Stimulated activated CD4-positive, alpha-beta T cell treated with anti-CD3 and anti-CD28 coated beads, Interleukin-2, amount 100 ng/mL, for 4 hours (primary cell): ENCODE measurements around the gene HOOK2.
A peak's percentile ranks its signal among the peaks of the same experiment; 100 is the strongest.
"Not testable (repeated sequence)": the region's sequence is repeated elsewhere in the genome, so short reads cannot be mapped to it uniquely, and the experiment has no call there.

Experiments used
- DNase-seq: peaks from one replicate; pipeline ENCODE4 v3.0.0-alpha.2; 2020; ENCODE audit warnings: low read depth

HOOK2 gene, protein sequence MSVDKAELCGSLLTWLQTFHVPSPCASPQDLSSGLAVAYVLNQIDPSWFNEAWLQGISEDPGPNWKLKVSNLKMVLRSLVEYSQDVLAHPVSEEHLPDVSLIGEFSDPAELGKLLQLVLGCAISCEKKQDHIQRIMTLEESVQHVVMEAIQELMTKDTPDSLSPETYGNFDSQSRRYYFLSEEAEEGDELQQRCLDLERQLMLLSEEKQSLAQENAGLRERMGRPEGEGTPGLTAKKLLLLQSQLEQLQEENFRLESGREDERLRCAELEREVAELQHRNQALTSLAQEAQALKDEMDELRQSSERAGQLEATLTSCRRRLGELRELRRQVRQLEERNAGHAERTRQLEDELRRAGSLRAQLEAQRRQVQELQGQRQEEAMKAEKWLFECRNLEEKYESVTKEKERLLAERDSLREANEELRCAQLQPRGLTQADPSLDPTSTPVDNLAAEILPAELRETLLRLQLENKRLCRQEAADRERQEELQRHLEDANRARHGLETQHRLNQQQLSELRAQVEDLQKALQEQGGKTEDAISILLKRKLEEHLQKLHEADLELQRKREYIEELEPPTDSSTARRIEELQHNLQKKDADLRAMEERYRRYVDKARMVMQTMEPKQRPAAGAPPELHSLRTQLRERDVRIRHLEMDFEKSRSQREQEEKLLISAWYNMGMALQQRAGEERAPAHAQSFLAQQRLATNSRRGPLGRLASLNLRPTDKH

DNA sequence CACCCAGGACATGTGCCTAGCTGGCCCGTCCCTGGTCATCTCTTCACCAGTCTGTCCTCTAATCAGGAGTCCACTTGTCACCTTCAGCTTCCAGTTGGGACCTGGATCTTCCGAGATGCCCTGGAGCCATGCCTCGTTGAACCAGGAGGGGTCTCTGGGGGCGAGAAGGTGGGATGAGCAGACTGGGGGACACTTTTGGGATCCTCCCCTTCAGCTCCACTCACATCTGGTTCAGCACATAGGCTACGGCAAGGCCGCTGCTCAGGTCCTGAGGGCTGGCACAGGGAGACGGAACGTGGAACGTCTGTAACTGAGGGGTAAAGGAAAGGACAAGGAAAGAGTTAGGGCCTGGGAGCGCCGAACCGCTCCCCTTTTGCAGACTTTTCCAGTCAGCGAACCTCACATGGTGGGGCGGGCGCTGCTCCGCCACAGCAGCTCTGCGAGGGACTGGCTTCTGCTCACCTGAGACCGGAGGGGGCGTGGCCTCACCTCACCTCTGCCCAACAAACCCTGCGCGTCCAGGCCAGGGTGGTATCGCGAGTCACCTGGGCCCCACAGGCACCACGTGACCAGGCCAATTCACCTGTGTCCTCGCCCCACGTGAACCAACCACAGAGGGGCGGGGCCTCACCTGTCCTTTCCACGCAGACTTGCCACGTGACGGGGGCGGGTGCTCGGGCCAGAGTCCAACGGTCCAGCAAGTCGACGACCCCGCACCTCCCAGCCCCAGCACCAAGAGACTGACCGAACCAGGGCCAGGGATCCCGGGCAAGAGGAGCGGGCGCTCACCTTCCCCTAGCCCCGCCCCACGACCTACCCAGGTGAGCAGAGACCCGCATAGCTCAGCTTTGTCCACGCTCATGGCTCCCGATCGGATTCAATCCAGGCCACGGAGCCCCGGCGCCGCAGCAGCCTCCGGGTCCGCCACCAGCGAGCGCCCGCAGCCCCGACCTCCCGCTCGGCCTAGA is at the start of gene HOOK2:
HOOK2 (minus strand) TSS at position 965 of the 968 bp plus-strand sequence; CDS start at position 862, 103 bp downstream.
- no peak for DNase-seq

DNA sequence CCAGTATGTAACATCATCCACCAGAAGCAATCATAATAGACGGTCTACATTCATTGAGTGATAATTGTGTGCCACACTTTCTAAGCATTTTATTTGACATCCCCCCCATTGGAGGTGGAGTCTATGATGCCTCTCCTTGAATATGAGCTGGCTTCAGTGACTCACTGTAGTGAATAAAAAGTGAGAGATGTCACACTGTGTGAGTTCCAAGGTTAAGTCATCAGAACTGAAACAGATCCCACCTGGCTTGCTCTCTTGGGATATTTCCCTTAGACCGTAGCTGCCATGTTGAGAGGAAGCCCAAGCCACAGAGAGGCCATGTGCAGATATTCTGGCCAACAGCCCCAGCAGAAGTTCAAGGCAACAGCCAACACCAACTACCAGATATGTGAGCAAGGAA is 46.4 kb upstream of the HOOK2 start:
- no peak for DNase-seq

DNA sequence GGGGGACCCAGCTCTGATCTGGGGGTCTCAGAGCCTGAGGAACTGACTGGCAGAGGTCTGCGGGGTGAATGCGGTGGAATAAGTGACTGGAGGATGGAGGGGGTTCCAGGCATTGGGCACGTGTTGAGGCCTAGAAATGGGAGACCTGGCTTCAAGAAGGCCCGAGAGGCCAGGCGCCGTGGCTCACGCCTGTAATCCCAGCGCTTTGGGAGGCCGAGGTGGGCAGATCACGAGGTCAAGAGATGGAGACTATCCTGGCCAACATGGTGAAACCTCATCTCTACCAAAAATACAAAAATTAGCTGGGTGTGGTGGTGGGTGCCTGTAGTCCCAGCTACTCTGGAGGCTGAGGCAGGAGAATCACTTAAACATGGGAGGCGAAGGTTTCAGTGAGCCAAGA is 42.5 kb upstream of the HOOK2 start:
- not testable (repeated sequence) for DNase-seq

DNA sequence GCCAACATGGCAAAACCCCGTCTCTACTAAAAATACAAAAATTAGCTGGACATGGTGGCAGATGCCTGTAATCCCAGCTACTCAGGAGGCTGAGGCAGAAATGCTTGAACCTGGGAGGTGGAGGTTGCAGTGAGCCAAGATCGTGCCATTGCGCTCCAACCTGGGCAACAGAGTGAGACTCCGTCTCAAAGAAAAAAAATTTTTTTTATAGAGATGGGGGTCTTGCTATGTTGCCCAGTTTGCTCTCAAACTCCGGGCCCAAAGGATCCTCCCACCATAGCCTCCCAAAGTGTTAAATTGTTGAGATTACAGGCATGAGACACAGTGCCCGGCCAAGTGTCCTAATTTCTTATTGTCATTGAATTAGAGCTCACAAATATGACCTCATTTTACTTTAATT is 41.8 kb upstream of the HOOK2 start:
- DNase-seq: not testable (repeated sequence)

DNA sequence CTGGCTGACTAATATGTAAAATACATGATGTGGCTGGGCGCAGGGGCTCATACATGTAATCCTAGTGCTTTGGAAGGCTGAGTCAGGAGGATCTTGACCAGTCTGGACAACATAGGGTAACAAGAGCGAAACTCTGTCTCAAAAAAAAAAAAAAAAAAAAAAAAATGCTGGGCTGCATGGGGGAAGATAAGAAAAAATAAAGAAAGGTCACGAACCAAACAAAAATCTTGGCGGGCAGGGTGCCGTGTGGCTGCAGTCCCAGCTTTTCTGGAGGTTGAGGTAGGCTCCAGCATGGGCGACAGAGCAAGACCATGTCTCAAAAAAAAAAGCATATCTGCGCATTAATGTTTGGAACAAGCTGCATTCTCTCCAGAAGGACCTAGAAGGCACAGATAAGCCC is 39.7 kb upstream of the HOOK2 start:
- no peak for DNase-seq

DNA sequence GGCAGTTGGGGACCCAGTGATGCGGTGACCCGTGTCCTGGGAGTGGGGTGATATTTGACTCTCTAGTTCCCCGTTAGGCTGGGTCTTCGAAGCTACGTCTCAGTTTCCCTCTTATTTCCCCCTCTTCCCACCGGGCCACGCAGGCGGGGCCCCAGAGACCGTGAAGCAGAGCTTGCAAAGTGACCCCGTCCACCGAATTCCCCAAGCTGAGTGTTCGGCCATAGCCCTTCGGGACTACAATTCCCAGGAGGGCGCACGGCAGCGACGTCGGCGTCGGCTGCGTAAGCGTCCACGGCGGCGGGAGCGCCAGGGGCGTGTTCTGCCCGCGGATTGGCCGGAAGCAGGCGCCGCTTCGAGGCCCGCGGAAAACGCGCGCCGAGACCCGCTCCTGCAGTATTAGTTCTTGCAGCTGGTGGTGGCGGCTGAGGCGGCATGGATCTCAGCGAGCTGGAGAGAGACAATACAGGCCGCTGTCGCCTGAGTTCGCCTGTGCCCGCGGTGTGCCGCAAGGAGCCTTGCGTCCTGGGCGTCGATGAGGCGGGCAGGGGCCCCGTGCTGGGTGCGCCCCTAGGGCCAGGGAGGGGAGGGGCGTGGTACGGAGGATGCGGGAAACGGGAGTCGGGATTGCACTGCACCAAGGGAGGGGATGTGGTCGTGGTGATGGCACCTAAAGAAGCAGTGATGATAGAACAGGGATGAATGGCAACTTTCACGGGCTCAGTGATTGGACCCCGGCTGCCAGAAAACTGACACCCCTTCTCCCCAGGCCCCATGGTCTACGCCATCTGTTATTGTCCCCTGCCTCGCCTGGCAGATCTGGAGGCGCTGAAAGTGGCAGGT is 31.1 kb upstream of the HOOK2 start, which contains the start of gene RNASEH2A:
RNASEH2A (plus strand) TSS at position 343 of the 840 bp plus-strand sequence; CDS start at position 433, 90 bp downstream.
- DNase-seq: peak; percentile 80

DNA sequence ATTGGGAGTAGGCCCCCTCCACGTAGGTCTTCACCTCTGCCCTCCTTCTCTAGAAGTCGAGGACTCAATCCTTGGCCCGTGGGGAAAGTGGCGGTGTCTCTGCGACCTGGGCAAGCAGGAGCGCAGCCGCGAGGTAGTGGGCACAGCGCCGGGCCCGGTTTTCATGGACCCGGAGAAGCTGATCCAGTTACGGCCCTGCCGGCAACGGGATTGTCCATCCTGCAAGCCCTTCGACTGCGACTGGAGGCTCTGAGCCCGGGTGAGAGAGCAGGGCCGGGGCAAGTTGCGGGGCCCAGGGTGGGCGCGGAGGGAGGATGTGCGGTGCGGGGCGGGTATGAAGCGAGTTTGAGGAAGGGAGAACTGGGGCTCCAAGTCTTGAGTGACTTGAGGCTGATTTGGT is 28.7 kb upstream of the HOOK2 start:
- DNase-seq: no peak

DNA sequence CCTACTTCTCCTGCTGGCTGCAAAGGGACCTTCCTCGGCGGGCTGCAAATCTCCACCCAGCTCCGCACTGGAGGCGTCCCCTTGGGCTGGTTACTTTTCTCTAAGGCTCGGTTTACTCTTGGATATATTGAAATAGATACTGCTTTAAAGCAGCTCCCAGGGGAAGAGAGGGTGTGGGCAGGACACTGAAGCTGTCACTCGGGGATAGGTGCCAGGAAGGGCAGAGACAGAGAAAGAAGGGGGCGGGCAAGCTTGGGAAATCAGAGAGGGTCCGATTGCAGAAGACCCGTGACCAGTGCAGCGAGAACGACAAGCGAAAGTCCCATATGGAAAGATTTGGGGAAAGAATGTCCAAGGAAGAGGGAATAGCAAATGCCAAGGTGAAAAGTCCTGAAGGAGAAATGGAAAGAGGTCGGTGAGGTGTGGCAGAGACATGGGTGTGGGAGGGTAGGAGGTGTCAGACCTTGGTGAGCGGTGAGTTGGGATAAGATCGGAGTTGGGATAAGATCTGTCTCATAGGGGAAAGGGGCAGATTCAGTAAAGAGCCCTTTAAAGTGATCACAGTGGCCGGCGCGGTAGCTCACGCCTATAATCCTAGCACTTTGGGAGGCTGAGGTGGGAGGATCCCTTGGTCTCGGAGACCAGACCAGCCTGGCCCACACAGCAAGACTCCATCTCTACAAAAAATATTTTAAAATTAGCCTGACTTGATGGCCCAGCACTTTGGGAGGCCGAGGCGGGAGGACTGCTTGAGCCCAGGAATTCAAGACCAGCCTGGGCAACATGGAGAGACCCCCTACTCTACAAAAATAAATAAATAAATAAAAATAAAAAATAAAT is 27.1 kb upstream of the HOOK2 start:
- no peak for DNase-seq

DNA sequence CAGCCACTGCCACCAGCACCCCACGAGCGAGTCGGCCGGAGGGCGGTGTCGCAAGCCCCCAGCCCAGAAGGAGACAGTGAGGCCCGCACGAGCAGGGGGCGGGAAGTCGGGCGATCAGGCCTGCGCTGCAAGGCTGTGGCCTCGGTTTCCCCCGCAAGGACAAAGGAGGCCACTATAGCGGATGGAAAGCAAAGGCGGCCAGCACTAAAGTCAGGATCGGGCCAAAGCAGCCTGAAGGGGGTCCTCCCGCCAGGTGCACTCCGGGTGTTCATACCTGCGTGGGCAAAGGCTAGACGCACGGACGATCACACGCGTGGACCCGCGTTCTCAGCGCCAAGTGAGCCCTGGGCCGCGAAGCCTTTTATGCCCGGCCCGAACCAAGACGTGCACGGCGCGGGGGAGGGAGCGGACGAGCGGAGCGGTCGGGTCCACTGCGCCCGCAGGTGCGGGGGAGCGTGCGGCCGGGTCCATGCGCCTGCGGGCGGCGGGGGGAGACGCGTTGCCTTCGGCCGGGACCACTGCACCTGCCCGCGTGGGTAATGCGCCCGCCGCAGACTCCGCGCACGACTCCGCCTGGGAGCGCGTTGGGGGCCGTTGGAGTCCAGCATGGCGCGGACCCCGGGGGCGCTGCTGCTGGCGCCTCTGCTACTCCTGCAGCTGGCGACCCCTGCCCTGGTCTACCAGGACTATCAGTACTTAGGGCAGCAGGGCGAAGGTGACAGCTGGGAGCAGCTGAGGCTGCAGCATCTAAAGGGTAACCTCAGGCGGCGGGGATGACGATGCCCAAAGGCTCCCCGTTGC is 26.3 kb upstream of the HOOK2 start, which contains the start of the genes PRDX2 and THSD8:
PRDX2 (minus strand) TSS at position 335 of the 801 bp plus-strand sequence. CDS start 539 bp downstream, outside the sequence.
THSD8 (plus strand) TSS at position 604 of the 801 bp plus-strand sequence; CDS start at position 607, 3 bp downstream.
- DNase-seq: no peak

DNA sequence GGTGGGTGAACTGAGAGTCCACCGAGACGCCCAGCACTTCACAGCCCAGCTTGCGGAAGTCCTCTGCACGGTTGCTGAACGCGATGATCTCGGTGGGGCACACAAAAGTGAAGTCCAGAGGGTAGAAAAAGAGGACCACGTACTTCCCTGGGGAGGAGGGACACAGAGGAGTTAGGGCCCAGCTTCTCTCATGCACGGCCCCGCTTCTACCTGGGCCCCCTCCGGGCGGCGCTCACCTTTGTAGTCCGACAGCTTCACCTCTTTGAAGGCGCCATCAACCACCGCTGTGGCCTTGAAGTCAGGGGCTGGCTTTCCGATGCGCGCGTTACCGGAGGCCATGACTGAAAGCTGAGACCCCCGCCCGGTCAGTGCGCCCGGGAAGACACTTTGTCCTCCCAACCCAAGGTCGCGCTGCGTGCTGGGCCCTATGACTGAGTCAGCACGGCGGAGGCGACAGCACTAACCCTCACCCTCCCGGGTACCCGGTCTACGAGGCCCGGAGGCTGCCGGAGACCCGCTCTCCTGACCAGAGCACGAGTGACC is 25.6 kb upstream of the HOOK2 start:
- no peak for DNase-seq

DNA sequence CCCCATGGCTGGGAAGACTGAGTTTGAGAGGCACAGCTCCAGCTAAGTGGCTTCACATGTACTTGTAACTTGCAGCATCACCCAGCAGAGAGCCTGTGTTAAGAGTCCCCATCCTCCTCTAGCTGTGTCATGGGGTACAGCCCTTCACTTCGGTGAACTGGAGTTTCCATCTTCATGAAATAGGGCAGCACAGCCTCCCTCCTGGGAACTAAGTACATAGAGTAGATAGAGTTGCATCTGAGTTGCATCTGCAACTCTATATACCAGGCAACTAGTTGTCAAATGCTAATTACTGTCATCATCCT is 25.1 kb upstream of the HOOK2 start:
- no peak for DNase-seq

DNA sequence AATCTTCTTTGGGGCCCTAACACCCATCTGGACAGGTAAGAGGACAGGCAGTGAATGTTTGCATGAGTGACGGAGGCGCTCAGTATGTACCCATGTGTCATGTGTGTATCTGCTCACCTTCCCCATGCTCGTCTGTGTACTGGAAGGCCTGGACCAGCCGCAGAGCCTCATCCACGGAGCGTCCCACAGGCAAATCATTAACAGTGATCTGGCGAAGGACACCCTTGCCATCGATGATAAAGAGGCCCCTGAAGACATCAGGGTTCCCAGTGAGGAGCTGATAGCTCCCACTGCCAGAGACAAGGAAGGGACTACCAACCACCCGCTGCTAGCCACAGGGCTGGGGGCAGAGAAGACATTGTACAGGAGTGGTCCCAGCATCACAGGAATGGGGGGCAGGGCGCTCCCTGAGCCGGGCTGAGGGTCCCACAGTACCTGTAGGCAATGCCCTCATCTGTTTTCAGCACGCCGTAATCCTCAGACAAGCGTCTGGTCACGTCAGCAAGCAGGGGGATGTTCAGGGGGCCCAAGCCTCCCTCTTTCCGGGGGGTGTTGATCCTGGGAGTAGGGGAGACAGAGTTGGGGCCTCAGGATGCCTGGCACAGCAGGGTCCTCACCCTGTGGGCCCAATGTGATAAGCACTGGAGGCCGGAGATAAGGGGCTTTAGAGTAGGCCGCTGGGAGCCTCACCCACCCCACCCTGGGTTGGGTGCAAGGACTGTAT is 24.6 kb upstream of the HOOK2 start:
- no peak for DNase-seq

DNA sequence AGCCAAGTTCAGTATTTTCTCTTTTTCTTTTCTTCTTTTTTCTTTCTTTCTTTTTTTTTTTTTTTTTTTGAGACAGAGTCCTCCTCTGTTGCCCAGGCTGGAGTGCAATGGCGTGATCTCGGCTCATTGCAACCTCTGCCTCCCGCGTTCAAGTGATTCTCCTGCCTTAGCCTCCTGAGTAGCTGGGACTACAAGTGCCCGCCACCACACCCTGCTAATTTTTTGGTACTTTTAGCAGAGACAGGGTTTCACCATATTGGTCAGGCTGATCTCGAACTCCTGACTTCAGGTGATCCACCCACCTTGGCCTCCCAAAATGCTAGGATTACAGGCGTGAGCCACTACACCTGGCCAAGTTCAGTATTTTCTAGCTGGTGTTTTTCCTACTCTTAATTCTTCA is 22.3 kb upstream of the HOOK2 start:
- DNase-seq: not testable (repeated sequence)

DNA sequence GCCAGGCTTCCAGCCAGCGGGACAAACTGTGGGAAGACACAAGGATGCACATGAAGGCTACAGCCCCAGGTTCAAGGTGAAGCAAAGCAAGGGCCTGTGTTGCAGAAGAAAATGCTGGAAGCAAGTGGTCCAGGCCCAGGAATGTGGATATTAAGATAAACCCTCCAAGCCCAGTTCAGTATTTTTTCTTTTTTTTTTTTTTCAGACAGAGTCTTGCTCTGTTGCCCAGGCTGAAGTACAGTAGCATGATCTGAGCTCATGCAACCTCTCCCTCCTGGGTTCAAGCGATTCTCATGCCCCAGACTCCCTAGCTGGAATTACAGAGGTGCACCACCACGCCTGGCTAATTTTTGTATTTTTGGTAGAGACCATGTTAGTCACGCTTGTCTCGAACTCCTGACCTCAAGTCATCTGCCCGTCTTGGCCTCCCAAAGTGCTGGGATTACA is 21.8 kb upstream of the HOOK2 start:
- no peak for DNase-seq

DNA sequence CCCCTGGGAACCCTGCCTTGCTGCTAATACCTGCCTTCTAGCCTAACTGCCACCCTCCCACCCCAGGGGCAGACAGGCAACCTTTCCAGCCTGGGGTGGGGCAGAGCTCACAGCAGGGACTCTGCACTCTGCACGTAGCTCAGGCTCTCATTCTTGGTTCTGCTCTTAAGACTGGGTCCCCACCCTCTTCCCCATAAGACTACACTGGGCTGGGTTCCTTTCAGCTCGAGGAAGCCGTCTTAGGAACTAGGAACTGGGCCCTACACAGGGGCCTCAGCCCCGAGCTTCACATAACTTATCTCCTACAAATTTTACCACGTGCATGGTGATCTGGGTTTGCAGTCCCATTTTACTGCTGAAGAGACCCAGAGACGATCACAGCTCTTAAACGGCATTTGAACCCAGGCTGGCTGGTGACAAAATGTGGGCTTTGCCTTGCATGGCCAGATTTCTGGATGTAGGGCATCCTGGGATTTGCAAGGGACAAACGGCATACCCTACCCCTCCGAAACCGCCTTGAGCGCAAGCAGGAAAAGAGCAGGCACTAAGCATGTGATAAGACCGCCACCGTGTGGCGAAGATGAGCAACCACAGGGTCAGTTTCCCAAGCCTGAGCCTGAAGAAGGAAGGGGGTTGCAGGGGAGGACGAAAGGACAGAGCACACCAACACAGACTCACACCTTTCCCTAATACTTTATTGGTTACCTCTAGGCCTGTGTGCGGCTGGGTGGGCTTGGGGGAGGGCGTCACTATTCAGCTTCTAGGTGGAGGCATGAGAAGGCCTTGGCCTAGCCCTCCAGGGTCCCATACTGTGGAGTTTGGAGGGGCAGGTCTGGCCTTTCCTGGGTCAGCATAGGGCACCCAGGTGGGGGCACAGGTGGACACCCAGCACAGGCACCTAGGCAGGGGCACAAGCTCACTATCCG is 21.1 kb upstream of the HOOK2 start:
- no peak for DNase-seq

DNA sequence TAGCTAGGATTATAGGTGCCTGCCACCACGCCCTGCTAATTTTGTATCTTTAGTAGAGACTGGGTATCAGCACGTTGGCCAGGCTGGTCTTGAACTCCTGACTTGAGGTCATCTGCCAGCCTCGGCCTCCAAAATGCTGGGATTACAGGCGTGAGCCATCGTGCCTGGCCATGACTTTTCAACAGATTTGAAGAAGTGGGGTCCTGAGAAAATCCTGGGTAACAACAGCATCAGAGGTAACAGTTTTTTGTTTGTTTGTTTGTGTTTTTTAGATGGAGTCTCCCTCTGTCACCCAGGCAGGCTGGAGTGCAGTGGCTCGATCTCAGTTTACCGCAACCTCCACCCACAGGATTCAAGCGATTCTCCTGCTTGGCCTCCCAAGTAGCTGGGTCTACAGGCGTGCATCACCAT is 19.6 kb upstream of the HOOK2 start:
- DNase-seq: no peak
